NCI-H2171 (cell line): ENCODE results near the gene NACA.

Source experiments
- DNase-seq: peaks from one replicate; lab custom pipeline; 2025; lab: John Stamatoyannopoulos, UW

The NACA gene

GRCh38 chr12:56687223-56688128 is 37.6 kb downstream of the NACA start:
- peak; percentile 35 for DNase-seq

GRCh38 chr12:56684745-56685359 is 40.2 kb downstream of the NACA start:
- no peak for DNase-seq

GRCh38 chr12:56682323-56682722 is 42.8 kb downstream of the NACA start:
- no peak for DNase-seq

GRCh38 chr12:56679883-56680575 is 45.1 kb downstream of the NACA start:
- no peak for DNase-seq

- no peak for DNase-seq
Measured at GRCh38 chr12:56678852-56679251, 46.2 kb downstream of the NACA start.

DNA sequence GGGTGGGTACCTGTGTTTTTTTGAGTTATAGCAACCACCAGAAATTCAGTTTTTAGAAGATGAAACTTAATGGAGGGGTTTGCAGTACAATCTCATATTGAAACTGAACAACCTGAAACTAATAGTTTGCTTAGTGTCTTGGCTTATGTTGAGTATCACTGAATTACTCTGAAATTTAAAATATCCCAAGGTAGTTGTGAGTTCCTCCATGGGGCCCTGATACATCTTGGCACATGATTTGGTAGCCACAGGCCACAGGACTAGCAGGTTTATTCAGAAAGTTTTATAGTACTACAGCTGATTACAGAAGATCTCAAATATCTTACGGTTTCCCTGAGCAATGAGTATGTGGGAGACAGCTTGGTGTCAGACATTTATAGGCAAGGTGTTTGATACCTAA is 47.4 kb downstream of the NACA start:
- DNase-seq, result no peak

- DNase-seq, result no peak
Measured at GRCh38 chr12:56676851-56677580, 48.1 kb downstream of the NACA start.

DNA sequence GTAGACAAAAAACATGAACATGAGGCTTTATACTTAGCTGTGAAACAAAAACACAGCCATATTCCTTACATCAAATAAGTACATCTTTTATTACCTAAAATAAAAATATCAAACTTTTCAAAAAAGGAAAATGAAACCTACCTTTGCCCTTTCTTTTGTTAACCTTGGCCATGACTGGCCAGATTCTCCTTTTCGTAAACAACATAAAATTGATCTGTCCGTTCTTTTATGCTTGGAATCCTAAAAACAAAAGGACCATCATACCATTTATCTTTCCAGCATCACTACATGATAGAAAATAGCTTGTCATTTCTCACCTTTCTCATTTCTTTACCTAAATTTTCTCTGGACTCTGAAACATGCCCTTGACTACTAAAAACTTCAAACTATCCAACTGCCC is 53.5 kb downstream of the NACA start:
- no peak for DNase-seq

DNA sequence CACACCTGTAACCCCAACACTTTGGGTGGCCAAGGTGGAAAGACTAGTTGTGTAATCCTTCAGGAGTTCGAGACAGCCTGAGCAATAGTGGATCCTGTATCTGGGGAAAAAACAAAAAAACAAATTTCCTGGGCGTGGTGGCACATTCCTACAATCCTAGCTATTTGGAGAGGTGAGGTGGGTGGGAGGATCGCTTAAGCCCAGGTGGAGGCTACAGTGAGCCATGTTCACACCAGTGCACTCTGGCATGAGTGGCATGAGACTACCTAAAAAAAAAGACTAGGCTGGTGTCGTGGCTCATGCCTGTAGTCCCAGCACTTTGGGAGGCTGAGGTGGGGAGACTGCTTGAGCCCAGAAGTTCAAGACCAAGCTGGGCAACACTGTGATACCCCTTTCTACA is 54.3 kb downstream of the NACA start:
- DNase-seq, result no peak

- DNase-seq, result no peak
Measured at GRCh38 chr12:56668197-56668457, 57.0 kb downstream of the NACA start.
